GM23338 (cell line): ENCODE measurements around the gene STT3B.

Experiments
- CREB1 ChIP-seq: fragments of 250-450 bp; sonication (Bioruptor Pico); IDR thresholded peaks from 2 replicates; pipeline ENCODE4 v1.5.0; 2020; ENCODE audit warnings: low read depth, mild to moderate bottlenecking, moderate library complexity
- EZH2 ChIP-seq: fragments of 200-600 bp; sonication (generic); IDR thresholded peaks from one replicate; pipeline ENCODE4 v1.8.0; 2017; ENCODE audit warnings: antibody characterized with exemption, mild to moderate bottlenecking, low read depth; ENCODE audit not compliant: unreplicated experiment
- EZH2phosphoT487 ChIP-seq: fragments of 200-600 bp; sonication (generic); IDR thresholded peaks from one replicate; pipeline ENCODE4 v1.8.1; 2018; ENCODE audit warnings: antibody characterized with exemption; ENCODE audit not compliant: unreplicated experiment
- NANOG ChIP-seq: IDR thresholded peaks from 2 replicates; pipeline ENCODE4 v1.6.1; 2016; ENCODE audit warnings: antibody characterized with exemption, borderline replicate concordance
- POLR2AphosphoS5 ChIP-seq: IDR thresholded peaks from 2 replicates; pipeline ENCODE4 v1.6.1; 2016; ENCODE audit warnings: antibody characterized with exemption, low read depth
- ZNF114 ChIP-seq: fragments of 250-450 bp; sonication (Bioruptor Pico); IDR thresholded peaks from 2 replicates; pipeline ENCODE4 v1.5.0; 2020; ENCODE audit warnings: mild to moderate bottlenecking, moderate library complexity
- TF ChIP-seq, protein P1 (sequence below): IDR thresholded peaks from one replicate; pipeline ENCODE4 v1.6.1; 2018; ENCODE audit warnings: antibody characterized with exemption; ENCODE audit not compliant: unreplicated experiment
- TF ChIP-seq, protein P2 (sequence below), 2 experiments: fragments of 200-600 bp in 1 of 2; sonication (generic) in 1 of 2; conservative IDR thresholded peaks; 2 replicates each; pipeline versions ENCODE4 v1.5.1 to v1.6.1; 2016 to 2017; ENCODE audit warnings: antibody characterized with exemption in 2 of 2, low read depth in 2 of 2, mild to moderate bottlenecking in 2 of 2, moderate library complexity in 1 of 2

DNA sequence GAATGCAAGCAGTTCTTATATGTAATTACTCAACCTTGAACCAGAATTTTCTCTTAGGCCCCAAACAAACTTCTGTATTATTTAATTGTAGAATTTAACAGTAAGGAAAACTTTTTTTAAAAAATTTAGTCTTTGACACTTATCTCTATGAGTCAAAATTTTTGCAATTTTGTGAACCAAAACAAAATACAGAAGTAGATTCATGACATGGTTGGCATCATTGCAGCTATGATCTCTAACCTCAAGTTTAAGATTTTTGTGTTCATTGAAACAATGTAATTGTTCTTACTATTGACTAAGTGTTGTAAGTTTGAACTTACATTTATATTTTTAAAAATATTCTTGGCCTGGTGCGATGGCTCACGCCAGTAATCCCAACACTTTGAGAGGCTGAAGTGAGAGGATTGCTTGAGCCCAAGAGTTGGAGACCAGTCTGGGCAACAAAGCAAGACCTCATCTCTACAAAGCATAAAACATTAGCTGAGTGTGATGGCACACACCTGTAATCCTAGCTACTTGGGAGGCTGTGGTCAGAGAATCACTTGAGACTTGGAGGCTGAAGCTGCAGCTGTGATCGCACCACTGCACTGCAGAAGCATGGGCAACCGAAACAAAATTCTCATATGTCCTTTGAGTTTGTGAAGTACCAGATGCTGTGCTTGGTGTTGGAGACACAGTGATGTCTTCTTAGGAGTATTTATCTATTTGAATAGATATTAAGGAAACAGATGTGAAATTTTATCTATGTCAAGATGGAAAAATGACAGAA is 39.7 kb downstream of the STT3B start:
- TF ChIP-seq, protein P1, sequence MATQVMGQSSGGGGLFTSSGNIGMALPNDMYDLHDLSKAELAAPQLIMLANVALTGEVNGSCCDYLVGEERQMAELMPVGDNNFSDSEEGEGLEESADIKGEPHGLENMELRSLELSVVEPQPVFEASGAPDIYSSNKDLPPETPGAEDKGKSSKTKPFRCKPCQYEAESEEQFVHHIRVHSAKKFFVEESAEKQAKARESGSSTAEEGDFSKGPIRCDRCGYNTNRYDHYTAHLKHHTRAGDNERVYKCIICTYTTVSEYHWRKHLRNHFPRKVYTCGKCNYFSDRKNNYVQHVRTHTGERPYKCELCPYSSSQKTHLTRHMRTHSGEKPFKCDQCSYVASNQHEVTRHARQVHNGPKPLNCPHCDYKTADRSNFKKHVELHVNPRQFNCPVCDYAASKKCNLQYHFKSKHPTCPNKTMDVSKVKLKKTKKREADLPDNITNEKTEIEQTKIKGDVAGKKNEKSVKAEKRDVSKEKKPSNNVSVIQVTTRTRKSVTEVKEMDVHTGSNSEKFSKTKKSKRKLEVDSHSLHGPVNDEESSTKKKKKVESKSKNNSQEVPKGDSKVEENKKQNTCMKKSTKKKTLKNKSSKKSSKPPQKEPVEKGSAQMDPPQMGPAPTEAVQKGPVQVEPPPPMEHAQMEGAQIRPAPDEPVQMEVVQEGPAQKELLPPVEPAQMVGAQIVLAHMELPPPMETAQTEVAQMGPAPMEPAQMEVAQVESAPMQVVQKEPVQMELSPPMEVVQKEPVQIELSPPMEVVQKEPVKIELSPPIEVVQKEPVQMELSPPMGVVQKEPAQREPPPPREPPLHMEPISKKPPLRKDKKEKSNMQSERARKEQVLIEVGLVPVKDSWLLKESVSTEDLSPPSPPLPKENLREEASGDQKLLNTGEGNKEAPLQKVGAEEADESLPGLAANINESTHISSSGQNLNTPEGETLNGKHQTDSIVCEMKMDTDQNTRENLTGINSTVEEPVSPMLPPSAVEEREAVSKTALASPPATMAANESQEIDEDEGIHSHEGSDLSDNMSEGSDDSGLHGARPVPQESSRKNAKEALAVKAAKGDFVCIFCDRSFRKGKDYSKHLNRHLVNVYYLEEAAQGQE, result no peak
- TF ChIP-seq, protein P2, sequence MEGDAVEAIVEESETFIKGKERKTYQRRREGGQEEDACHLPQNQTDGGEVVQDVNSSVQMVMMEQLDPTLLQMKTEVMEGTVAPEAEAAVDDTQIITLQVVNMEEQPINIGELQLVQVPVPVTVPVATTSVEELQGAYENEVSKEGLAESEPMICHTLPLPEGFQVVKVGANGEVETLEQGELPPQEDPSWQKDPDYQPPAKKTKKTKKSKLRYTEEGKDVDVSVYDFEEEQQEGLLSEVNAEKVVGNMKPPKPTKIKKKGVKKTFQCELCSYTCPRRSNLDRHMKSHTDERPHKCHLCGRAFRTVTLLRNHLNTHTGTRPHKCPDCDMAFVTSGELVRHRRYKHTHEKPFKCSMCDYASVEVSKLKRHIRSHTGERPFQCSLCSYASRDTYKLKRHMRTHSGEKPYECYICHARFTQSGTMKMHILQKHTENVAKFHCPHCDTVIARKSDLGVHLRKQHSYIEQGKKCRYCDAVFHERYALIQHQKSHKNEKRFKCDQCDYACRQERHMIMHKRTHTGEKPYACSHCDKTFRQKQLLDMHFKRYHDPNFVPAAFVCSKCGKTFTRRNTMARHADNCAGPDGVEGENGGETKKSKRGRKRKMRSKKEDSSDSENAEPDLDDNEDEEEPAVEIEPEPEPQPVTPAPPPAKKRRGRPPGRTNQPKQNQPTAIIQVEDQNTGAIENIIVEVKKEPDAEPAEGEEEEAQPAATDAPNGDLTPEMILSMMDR (conservative IDR thresholded peaks at IDR 0.05; ENCODE audit: low read depth in 2 of 2), result no peak
- TF ChIP-seq POLR2AphosphoS5, result no peak
- no peak for TF ChIP-seq EZH2phosphoT487
- no peak for TF ChIP-seq ZNF114 (CRISPR knock-in tag)
- no peak for TF ChIP-seq CREB1
- TF ChIP-seq EZH2, result no peak
- TF ChIP-seq NANOG, result no peak
